Occipital lobe (tissue), 2 donors: ENCODE data around the gene ERCC5. TPM values are rescaled to one million over a fixed set of nuclear protein-coding genes. Genes with fewer than 3 reads are reported as not detected.

Source experiments
- DNase-seq: peaks from one replicate; lab custom pipeline; 2025; lab: John Stamatoyannopoulos, UW
- total RNA-seq: library from RNA; depleted of rRNA; stranded (reverse); fragments of >200 nt; gene quantifications from one replicate; pipeline ENCODE4 v1.2.3, GENCODE V29; 2014

ERCC5 gene
- total RNA-seq, 1 donor from 2014 or later, result 70.0 TPM

DNA sequence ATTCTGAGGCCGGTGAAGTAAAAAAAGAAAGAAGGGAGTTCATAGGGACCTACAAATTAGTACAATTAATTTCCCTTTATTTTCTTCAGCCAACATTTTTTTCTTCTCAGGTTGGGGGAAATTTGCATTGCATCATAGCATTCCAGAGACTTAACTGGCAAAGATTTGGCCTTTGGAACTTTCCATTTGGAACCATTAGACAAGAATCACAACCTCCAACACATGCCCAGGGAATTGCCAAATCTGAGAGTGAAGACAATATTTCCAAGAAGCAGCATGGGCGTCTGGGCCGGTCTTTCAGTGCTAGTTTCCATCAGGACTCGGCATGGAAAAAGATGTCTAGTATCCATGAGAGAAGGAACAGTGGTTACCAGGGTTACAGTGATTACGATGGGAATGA, 6.4 kb upstream of the ERCC5 start:
- DNase-seq, result no peak

DNA sequence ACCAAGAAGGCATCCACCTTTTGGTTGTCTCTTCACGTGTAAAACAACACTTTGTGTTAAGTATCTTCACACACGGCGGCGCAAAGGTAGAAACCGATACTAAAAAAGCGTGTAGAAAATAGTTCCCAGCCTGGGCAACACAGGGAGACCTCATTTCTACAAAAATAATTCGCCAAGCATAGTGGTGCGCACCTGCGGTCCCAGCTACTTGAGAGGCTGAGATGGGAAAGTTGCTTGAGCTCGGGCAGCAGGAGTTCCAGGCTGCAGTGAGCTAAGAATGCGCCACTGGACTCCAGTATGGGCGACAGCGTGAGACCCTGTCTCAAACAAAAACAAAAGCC, 573 bp upstream of the ERCC5 start:
- no peak for DNase-seq

DNA sequence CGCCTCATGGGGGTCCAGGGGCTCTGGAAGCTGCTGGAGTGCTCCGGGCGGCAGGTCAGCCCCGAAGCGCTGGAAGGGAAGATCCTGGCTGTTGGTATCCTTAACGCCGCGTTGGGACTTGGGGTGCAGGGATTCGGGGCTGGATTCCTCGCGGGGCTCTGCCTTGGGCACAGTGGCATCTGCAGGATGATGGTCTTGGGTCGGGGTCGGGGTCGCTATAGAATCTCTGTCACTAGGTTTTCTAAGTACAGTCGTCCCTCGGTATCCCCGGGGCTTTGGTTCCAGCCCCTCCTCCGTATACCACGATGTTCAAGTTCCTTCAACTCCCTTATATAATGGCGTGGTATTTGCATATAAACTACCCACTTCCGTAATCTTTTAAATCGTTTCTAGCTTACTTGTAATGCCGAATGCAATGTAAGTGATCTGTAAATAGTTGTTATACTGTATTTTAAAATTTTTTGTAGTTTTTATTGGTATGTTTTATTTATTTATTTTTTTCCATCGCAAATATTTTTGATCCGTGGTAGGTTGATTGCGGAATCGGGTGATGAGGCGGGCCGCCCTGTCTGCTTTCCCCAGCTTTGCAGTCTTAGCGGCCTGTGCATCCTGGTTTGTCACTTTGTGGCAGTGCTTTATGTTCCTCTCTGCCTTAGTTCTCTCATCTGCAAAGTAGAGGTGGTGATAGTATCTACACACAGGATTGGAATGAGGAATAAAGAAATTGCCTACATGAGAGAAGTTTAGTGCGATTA, 606 bp downstream of the ERCC5 start:
- DNase-seq, result no peak

DNA sequence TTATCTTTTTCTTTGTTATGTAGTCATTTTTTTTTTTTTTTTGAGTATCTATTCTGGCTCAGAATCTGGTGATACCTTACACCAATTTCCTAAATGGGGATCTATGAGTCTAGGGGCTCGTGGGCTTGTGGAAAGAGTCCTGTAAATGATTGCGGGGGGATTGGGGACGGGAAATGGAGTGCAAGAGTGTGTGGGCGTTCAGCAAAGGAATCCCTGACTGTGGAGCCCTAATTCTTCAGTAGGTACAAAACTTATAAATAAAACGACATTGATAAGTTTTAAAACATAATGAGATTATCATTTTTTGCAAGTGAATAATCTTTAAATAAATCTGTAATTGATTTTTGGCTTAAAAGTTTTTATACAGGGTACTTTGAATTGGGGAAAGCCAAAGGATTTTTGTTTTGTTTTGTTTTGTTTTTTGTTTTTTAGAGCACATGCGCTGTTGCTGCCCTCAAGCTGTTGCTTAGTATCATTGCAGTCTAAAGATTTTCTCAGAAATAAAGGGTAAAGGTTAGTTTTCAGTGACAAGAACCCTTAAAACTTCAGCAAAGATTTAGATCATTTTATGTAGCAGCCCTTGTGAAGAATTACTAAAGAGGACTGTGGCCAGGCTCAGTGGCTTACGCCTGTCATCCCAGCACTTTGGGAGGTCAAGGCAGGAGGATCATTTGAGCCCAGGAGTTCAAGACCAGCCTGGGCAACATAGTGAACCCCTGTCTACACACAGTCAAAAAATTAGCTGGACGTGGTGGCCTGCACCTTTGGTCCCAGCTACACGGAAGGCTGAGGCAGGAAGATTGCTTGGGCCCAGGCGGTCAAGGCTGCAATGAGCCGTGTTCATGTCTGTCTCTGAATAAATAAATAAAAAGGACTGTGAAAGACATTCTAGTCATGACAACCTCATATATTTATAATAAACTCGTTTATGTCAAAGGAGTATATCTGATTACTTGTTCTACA, 1.7 kb downstream of the ERCC5 start:
- no peak for DNase-seq

DNA sequence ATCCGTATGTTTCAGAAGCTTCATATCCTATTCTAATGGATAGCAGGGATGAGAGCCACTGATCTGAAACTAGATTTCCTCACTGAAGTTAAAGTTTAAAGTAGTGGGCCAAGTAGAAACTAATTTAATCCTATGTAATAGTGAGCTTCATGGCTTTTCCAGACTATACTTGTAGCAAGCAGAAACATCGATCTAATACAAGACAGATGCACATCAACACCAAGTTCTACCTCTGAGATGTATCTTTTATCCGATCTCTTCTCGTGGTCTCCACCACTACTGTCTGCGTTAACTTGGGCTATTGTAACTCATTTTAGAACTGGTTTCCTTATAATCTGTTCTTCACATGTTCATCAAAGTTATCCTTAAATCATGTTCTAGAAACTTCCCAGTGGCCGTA, 3.1 kb downstream of the ERCC5 start:
- no peak for DNase-seq

DNA sequence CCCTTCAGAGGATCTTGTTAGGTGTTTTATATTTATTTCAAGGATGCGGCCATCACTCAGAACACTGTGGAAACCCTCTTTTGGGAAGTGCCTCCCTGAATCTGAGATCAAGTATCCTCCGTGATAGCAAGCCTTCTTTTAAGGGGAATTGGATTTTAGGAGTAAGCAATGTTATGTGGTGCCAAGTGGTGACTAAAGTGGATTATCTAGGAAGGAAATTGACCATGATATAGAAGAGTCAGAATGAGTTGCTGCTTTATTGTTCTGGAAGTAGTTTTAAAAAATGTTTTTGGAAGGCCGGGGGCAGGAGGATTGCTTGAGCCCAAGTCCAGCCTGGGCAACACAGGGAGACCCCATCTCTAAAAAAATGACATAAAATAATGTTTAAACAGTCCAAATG, 6.7 kb downstream of the ERCC5 start:
- DNase-seq, result no peak

DNA sequence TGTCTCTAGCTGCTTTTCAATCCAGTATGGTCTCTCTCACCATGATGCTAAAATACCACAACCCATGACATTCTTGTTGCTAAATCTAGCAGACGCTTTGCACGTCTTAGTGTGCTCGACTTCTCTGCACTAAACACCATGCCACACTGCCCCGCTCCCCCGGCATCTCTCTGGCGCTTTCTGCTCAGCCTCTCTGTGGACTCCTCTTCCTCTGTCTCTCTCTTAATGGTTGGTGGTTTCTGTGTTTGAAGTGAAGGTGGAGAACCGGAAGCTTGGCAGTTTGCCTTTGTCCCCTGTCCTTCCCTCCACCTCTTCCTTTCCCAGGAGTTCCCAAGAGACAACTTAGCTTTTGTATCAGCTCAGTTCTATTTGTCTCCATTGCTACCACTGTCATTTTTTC, 8.8 kb downstream of the ERCC5 start:
- DNase-seq, result no peak

DNA sequence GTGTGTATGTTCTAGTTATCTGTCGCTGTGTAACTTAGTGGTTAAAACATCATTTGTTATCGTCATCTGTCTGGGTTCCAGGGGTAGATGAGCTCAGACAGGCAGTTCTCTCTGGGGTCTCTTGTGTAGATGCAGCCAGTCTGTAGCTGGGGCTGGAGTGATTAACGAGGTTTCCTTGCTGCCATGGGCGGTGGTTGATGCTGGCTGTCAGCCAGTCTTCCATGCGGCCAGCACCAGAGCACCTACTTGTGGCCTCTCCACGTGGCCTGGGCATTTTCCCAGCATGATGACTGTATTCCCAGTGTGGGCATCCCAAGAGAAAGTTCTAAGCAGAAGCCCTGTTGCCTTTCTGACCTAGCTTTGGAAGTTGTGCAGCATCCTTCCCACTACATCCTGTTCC, 10.7 kb downstream of the ERCC5 start:
- no peak for DNase-seq

DNA sequence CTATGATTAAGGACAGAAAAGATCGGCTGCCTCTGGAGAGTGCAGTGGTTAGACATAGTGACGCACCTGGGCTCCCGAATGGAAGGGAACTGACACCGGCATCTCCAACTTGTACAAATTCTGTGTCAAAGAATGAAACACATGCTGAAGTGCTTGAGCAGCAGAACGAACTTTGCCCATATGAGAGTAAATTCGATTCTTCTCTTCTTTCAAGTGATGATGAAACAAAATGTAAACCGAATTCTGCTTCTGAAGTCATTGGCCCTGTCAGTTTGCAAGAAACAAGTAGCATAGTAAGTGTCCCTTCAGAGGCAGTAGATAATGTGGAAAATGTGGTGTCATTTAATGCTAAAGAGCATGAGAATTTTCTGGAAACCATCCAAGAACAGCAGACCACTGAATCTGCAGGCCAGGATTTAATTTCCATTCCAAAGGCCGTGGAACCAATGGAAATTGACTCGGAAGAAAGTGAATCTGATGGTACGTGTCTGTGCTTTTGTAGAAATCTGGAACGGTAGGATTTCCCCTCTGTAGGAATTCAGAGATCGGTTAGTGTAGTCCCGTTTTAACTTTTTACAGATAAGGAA, 16.9 kb downstream of the ERCC5 start:
- no peak for DNase-seq

DNA sequence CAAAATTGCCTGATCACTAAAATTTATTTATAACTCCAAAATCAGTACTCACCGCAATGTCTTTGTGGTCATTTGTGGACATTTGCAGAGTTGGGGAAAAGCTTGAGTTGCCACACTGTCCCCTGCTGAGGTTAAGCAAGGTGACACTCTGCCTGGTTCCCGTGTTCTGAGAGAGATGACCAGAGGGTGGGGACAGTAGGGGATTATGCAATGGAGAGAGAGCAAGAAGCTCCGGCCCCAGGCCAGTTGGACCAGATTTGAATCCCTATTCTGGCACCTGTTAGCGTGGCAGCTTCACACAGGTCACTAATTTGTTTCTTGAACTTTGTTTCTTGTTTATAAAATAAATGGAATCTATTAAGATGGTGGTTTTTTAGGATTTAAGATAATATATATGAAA, 17.8 kb downstream of the ERCC5 start:
- no peak for DNase-seq

DNA sequence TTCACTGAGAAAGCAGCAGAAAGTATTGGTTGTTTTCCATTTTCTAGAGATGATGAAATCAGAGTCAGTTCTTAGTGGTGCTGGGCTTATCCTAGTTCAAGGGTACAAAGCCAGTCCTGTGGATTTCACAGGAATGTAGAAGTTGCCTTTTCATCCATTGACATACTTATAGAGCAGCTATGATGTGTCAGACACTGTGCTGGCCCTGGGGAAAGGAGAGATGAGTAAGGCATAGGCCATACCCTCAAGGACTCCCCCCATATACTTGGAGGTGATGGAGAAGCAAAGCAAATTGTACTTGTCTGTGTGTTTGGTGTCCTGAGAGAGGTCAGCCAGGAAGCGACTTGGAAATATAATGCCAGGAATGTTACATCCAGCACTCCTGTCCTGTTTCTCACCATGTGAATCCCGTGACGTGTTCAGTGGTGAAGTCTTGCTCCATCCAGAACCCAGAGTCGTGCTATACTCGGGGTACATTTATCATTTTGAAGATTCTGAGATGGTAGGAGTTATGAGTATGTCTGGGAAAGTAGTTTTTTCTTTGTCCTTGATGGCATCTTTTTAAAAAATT, 22.6 kb downstream of the ERCC5 start:
- no peak for DNase-seq

DNA sequence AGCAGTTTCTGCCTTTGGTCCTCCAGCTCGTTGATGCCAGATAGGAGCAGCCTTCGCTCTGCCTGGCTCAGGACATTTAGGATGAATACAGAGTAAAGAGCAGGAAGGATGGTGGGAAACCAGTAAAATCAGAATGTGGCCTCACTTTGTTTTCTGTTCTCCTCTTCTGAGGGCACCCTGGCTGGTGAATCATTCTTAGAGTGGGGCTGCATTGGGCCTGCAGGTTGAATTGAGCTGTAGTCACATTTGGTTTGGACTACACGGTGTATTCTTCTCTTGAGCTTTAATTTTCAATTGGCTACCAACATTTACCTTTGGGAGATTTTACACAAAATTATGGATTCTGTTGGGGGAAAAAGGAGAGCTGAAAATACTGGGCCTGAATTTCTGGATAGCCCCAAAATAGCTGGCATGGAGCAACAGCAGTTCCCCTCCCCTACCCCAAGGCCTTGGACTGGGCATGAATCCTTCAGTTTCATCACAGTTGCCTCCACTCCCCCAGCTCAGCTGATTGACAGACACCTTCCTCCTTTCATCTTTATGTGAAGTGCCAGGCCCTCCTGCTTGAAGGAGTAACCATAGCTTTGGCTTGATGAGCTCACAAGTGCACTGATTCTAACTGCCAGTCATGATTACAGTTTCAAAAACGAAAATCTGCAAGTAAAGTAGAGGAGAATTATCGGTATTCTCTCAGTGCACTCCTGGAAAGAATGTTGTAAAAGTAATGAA, 24.3 kb downstream of the ERCC5 start:
- no peak for DNase-seq

DNA sequence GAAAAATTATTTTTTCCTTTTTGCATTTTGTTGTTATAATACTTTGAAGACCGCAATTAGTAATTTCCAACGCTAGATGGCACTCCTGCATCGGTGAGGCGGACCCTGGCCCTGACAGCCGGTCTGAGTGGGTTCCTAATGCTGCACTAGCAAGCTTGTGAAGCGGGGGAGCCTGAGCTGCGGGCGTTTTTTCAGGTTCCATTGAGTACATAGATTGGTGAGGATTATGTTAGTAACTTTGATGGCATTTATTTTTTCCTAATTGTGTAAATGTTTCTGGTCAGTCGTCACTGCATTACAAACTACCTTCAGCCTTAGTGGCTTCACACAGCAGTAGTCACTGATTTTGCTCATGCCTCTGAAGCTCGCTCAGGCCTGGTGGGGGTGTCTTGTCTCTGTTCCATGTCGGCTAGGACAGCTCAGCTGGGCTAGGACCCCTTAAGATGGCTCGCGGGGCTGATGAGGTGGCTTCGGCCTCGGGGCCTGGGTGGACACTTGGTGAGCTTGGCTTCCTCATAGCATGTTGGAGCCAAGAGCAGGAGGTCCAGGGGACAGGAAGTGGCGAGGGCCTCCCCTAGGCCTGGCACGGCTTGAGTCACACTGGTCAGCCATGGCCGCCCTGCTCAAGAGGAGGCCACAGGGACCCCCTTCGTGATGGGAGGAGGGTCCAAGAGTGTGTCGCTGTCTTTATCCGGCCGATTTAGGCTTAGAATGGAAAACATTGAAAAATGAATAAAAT, 25.0 kb downstream of the ERCC5 start:
- peak; percentile 30 for DNase-seq

DNA sequence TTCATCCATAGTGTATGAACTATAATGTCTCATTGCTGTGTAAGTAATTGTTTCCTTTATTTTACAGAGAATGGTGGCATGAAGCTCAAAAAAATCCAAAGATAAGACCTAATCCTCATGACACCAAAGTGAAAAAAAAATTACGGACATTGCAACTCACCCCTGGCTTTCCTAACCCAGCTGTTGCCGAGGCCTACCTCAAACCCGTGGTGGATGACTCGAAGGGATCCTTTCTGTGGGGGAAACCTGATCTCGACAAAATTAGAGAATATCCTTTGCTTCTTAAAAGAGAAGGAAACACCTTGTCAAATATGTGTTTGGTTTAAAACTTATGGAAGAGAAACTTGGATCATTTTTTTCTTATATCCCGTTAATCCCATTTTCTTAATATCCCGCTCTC, 26.3 kb downstream of the ERCC5 start:
- no peak for DNase-seq

DNA sequence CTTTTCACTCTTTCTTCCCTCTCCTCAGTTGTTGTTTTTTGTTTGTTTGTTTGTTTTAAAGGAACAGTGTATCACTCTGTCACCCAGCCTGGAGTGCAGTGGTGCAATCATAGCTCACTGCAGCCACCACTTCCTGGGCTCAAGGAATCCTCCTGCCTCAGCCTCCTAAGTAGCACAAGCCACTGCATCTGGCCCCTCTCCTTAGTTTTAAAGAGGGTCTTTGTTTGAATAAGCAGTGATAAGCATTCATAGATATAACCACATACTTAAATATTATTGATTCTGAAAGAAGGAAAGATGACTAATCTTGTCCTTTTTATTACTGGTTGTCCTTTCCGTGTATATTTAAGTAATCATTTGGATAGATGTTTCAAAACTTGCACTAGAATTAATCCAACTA, 26.7 kb downstream of the ERCC5 start:
- DNase-seq, result no peak

DNA sequence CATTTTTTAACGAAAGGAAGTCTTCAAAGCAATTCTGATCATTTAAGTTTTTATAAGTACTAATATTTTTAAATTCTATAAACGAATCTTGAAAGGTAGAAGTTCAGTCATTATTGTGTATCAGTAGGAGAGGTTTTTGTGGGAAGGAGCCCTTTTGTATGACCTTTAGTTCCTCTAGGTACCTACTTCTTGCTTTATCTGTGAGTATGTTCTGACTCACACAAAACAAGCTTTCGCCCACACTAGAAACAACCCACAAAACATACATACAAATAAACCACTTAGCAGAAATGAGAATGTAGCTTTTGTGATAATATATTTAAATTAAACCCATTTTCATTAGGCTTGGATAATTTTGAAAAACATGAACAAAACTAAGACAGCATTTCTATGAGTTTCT, 27.8 kb downstream of the ERCC5 start:
- no peak for DNase-seq

DNA sequence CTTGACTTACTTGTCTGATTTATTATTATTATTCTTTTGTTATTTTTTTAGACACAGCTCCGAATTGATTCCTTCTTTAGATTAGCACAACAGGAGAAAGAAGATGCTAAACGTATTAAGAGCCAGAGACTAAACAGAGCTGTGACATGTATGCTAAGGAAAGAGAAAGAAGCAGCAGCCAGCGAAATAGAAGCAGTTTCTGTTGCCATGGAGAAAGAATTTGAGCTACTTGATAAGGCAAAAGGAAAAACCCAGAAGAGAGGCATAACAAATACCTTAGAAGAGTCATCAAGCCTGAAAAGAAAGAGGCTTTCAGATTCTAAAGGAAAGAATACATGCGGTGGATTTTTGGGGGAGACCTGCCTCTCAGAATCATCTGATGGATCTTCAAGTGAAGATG, 29.4 kb downstream of the ERCC5 start:
- DNase-seq, result no peak

DNA sequence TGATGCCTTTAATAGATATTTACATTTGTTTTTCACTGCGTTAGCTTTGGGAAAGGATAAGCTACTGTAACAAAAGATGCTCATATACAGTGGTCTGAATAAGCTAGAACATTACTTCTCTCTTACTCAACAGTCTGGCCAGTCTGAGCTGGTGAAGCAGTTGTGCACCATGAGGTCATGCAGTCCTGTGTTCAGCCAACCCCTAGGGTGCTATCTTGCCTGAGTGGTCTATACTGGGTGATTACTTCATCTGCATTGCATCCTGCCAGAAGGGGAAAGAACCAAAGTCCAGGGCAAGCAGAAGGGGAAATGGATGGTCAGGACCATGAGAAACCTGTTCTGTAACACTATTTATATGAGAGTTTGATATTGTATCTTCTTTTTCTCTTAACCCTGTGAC, 31.5 kb downstream of the ERCC5 start:
- DNase-seq, result no peak

DNA sequence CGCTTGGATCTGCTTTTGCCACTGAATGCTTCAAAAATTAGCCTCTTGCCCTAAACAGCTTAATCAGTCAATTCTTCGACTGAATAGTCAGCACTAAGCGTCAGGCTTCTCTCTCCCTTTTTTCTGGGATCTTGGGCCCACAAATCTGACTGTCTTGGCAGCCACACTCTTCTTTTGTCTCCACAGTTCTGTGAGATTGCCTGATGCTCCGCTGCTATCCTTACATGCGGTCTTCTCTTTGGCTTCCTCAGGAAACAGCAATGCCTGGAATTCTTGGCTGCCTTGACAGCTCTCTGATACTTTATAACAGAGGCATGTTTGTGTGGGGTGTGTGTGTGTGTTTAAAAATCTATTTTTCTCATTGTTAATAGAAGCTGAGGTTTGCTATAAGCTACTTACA, 32.6 kb downstream of the ERCC5 start:
- no peak for DNase-seq

DNA sequence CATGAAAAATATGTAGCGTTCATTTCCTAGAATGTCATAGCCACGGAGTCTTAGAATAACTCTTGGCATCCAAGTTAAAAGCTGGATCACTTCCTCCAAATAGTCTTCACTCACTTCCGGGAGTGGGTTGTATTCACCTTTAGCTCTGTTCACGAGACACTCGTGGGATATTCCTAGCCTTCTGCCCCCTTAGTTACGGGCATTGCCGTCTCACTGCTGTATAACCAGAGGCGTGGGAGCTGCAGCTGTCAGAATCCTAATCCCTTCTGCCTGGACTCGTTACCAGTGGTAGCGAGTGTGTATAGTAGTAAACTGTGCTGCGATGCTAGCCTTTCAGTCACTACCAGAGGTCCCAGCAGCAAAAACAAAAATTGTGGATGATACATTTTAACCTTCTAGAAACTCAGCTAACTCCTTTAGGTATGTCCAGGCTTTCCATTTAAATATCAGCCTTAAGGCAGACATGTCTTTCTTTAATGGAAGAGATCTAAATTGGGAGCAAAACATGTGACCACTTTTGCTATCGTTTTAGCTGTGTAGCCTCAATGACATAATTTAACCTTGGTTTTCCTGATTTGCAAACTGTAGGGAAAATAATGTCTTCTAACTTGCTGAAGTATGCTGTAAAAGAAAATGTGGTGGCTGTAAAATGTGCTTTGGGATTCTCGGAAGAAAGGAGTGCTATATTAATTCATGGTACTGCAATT, 34.1 kb downstream of the ERCC5 start:
- no peak for DNase-seq
